Islet of Langerhans (tissue), 1 donor: ENCODE measurements around the gene TSSC4.

Experiments used
- FAIRE-seq: peaks from one replicate; lab custom pipeline; 2011; peaks lifted over from hg19 to GRCh38; lab: Jason Lieb, UNC

The TSSC4 gene

DNA sequence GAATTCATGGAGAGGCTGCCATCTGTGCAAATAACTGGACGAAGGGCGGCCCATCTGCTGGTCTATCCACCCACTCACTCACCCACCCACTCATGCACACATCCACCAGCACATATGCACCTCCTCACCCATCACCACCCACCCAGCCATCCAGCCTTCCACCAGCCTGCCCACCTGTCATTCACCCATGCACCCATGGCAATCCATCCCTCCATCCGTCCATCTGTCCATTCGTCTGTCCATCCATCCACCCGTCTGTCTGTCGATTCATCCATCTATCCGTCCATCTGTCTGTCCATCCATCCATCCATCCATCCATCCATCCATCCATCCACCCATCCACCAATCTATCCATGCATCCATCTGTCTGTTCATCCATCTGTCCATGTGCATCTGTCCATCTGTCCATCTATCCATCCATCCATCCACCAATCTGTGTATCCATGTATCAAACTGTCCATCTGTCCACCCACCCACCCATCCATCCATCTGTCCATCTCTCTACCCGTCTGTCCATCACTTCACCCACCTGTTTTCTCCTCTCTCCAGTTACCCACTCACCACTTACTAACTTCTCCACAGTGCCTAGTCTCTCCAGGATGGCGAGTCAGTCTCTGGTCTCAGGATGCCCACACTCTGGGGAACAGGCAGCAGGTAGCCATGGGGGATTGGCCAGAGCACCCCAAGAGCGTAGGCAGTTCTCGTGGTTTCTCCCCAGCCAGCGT lies 34.9 kb downstream of the TSSC4 start:
- FAIRE-seq, result no peak

DNA sequence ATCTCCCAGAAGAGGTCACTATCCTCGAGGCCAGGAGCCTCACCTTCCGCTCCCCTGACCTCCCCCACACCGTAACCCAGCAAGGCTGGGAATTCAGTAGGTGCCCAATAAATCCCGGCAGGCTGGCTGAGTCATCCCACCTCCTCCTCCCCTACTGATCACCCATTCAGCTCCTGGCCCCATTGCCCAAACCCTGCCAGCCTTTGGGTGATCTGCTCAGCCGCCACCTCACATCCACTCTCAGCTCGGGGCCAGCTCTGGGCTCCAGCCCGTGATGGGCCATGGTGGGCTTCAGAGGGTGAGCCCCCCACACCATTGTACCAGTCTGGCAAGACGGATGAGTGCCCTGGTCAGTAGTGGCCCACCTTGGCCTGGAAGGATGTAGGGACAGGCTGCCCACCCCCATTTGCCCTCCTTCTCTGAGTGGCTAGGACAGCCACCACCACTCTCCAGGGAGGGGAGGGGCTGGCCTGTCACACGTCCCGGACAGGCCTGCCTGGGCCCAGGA lies 35.5 kb downstream of the TSSC4 start:
- no peak for FAIRE-seq

DNA sequence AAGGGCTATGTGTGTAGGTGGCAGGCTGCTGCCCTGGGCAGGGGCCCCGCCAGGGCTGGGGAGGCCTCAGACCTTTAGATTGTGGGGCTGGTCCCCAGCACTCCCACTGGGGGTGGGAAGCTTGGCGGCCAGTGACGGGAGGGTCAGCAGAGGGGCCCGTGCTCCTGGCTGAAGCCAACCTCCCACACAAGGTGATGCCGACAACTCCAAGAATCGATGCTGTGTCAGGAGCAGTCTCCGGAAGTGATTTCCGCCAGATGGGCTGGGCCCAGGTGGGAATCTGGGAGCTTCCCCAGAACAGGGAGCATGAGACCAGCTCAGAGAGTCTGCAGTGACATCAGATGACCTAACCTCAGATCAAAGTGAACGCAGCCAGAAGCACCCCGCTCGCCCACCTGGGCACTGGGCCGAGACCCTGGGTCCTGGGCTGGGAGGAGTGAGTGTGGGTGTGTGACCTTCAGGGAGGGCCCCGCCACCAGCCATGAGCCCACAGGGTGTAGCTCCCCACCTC lies 36.0 kb downstream of the TSSC4 start:
- FAIRE-seq, result no peak

DNA sequence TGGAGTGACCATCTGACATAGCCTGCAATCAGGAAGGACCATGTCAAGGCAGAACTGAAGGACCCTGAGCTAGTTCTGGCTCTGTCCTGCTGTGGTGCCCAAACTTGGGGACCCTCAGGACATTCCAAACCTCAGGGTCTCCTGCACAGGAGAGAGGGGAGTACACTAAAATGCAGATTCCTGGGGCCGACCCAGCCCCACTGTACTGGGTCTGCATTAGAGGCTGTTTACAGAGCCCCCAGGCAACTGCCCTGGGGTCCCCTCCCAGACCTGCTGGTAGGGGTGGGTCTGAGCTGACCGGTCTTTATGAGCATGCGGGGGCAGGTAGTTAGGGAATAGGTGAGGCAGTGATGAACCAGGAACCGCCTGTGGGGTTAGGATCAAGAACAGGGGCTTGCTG lies 37.0 kb downstream of the TSSC4 start:
- FAIRE-seq, result no peak

DNA sequence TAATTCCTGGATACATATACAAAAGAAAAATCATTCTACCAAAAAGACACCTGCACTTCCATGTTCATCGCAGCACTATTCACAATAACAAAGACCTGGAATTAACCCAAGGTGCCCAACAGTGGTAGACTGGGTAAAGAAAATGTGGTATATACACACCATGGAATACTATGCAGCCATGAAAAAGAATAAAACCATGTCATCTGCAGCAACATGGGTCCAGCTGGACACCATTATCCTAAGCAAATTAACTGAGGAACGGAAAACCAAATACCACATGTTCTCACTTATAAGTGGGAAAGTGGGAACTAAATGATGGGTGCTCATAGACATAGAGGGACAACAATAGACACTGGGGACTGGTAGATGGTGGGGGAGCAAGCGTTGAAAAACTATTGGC lies 39.3 kb downstream of the TSSC4 start:
- no peak for FAIRE-seq

DNA sequence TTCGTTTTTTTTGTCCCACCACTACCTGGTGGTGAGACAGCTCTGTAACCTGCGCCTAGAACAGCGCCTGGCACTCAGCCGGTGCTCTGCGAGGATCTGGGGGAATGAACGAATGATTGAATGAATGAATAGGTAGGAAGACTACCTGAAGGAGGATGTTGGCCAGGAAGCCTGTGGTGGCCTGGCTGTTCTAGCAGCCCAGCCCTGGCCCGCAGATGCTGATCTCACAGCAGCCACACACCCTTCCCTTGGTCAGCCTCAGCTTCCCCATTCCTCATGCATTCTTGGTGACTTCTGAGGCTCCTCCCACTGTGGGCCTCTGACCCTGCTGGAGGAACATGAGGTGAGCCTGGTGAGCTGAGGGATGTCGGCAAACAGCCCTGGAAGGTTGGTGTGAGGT lies 40.1 kb downstream of the TSSC4 start:
- no peak for FAIRE-seq

DNA sequence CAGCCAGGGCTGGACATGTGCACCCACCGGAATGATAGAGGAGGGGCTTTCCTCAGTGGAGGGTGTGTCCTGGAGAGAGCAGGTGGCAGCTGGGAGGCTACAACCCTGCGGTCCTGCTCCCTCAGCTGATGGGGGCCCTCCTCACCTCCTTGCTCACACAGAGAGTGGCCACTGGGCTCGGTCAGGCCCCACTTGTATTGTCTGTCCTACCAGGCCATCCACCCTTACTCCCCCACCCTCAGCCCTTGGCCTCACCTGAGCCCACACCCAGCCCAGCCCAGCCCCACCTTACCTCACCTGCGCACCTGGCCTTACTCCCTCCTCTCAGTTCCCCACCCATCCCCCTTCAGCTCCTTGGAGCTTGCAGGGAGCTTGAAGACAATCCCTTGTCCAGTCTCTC lies 40.6 kb downstream of the TSSC4 start:
- FAIRE-seq, result no peak

DNA sequence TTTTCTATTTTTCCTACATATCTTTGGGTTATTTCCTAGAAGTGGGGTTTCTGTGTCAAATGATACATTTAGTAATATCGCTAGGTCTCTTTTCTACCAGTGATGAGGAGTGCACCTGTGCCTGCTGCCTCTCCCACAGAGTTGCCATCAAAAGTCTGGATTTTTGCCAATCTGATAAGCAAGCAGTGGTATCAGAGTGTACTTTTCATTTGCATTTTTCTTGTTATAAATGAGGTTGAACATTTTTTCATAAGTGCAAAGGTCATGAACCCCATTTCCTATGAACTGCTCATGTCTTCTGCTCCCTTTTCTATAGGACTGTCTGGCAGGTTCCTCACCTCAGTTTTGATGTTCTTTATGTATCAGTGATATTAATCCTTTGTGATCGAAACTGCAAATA lies 42.0 kb downstream of the TSSC4 start:
- no peak for FAIRE-seq

DNA sequence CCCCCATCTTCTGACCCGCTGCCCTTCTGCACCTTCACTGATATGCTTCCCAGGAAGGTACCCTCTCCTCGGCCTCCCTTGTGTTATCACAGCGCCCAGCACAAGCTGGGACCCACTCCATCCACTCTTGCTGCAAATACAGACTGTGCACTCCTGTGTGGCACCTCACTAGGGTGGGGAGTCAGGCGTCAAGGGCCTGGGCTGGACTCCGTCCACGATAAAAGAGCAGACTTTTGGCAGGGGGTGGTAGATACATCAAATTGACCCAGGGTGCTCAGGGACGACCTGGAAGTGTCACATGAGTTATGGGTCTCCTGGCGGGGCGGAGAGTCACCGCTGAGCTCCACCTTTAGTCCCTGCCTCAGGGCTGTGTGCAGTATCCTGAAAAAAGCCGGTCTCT lies 42.9 kb downstream of the TSSC4 start:
- FAIRE-seq, result no peak

DNA sequence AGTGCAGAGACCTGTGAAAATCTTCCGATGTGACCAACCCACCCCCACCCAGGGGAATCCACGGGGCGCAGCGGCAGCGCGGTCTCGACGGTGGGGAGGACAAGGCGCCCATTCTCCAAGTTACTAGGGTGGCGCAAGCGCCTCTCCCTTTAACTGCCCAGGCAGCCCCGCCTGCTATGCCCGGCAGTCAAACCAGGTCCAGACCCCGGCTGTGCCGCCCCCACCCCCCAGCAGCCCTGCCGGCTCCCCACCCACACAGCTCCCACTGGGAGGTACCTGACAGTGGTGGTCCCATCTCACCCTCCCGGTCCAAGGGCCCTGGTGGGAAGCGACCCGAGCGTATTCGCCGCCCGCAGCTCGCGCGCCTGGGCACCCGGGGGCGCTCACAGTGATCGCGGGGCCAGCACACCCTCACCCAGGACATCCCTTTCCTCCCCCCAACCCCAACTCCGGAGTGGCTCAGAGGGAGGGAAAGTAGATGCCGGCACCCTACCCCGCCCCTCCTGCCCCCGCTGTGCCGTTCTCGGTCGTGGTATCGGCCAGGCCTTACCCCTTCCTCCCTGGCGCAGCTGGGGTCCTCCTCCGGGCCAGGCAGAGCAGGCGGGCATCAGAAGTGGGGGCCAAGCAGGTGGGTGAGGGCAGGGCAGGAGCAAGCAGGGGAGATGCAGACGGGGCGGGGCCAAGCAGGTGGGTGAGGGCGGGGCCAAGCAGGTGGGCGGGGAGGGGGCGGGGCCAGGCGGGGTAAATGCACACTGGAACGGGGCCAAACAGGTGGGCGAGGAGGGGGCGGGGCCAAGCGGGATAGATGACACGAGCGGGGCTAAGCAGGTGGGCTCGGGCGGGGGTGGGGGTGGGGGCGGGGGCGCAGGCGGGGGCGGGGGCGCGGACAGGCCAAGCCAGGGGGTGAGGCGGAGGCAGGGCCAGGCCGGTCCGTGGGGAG lies 43.6 kb downstream of the TSSC4 start, which contains the start of gene TRPM5:
Gene TRPM5, minus strand, starts transcription at position 634 of the 940 bp plus-strand sequence. CDS start 21,478 bp downstream, outside the sequence.
- no peak for FAIRE-seq

DNA sequence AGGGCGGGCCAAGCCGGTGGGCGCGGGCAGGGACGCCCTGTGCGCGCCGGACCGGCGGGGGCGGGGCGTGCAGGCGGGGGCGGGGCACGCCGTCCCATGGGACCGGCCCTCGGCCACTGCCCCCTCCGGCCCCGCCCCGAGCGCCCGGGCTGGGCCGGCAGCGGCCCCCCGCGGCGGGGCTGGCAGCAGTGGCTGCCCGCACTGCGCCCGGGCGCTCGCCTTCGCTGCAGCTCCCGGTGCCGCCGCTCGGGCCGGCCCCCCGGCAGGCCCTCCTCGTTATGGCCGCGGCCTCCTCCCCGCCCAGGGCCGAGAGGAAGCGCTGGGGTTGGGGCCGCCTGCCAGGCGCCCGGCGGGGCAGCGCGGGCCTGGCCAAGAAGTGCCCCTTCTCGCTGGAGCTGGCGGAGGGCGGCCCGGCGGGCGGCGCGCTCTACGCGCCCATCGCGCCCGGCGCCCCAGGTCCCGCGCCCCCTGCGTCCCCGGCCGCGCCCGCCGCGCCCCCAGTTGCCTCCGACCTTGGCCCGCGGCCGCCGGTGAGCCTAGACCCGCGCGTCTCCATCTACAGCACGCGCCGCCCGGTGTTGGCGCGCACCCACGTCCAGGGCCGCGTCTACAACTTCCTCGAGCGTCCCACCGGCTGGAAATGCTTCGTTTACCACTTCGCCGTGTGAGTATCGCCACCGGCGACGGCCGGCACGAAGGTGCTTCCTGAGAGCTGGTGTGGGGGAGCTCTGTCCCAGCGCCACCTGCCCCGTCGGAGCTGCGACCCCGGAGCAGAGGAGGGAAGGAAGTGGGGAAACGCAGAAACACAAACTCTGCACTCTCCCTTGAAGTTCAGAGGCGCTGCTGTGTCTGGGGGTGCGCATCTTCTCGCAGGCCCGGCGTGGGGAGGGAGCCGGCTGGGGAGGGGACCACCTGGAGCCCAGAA lies 44.5 kb downstream of the TSSC4 start, which contains the start of gene KCNQ1:
Gene KCNQ1, plus strand, starts transcription at position 188 of the 925 bp plus-strand sequence. Its CDS starts 91 bp downstream, at position 279.
- no peak for FAIRE-seq

DNA sequence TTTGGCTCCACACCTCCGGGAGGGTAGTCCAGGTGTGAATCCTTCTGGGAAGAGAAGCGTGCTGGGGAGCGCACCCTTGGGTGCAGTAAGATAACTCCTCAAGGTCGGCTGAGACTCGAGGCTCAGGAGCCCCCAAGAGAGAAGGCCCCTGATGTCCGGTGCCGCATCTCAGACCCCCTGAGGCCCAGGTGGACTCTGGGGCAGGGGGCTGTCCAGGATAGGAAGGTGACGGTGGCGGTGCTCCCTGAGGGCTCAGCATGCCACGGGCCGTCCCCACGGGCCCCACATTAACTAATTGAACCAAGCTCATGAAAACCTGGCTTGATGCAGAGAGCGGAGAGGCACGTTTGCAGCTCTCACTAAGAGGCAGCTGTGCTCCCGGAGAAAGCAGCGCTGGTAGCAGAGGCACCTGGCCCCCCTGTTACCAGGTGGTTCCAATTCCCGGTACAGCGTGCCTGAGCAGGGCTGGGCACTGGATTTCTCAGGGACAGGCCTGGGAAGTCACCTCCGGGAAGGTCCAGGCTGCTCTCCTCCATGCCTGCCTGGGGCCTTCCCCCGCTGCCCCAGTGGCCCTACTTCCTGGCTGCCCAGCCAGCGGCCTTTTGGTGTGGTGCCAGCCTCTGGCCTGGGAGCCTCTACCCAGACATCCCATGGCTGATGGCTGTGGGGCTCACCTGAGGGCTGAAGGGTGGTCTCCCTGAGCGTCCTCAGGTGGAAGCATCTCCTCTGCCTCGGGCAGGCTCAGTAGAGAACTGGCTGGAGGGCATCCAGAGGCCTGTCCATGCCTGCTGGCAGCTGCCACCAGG lies 45.4 kb downstream of the TSSC4 start:
- FAIRE-seq, result no peak

DNA sequence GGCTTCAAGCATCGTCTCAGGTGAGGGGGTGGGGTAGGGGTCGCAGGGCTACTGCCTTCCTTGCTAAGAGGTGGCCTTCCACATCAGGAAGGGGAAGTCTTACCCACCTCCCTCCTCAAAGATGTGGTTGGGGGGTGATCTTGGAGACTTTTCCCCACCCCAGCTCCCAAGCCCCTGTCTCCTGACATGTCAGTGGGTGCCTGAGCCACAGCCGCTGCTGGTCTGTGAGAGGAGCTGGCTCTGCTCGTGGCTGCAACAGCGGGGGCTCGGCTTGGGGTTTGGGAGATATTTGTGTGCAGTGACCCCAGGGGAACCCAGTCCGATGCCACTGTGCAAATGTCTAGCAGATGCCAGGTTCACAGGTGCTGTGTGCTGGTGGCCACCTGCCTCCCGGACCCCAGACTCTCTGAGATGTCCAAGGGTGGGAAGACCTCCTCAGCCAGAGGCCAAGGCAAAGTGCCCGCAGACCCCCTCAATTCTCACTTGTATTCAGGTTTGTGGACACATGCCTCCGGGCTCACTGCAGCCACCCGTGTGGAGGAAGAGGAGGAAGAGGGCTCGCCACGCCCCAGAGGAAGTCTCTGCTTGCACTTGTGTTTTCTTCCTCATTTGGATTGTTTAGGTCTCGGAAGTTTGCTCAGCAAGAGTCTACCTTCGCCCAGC lies 46.2 kb downstream of the TSSC4 start:
- no peak for FAIRE-seq

DNA sequence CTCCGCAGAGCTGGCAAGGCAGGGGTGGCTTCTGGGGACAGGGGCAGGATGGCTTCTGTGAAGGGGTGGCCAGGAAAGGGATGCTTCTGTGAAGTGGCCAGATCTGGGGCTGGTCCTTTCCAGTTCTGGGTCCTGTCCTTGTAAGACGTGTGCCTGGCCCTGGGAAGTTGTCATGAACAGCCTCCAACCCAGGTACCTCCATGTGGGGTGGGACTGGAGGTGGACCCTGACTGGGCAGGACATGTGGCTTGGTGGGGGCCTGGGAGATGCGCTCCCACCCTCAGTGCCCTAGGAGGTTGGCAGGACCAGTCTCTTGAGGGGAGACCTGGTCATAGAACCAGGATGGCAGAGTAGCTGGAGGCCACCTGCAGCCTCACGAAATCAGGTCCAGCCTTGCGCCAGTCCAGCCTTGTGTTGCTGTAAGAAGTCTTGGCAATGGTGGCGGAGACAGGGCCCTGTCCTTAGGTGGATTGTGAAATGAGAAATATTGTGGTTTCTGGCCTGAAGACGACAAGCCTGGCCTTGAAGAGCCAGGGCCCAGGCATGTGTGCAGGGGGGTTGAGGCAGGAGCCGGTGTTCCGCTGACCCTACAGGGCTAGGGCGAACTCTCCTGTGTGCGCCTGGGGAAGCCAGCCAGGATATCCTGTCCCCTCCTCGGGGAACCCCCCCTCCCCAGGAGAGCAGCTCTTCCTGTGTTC lies 46.9 kb downstream of the TSSC4 start:
- no peak for FAIRE-seq

DNA sequence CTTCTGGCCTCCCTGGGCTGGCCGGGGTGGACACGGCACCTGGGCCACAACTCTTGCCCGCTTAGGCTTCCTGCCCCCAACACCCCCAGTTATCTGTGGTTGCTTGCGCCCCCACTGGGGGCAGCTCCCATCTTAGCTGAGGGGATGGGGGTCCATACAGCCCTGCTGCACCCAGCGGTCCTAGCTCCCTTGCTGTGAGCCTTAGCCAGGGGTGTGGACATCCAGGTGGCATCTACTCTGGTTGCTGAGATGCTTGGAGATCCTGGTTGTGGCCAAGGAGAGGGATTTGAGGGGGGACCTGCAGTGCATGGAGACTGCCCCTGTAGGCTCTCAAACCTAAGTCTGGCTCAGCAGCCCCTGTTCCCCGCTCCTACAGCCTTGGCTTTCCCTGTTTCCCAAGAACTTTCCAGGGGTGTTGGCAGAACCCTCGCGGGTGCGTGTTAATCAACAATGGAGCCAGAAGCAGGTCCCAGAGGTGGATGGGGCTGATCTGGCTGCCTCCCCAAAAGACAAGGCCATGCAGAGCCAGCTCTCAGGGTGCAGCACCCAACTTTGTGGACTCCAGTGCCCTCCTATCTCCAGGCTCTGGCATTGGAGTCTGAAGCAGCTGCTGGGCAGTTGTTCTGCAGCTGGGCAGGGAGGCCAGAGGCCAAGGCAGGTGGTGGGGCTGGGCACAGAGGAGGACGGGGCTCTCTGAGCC lies 47.6 kb downstream of the TSSC4 start:
- no peak for FAIRE-seq

DNA sequence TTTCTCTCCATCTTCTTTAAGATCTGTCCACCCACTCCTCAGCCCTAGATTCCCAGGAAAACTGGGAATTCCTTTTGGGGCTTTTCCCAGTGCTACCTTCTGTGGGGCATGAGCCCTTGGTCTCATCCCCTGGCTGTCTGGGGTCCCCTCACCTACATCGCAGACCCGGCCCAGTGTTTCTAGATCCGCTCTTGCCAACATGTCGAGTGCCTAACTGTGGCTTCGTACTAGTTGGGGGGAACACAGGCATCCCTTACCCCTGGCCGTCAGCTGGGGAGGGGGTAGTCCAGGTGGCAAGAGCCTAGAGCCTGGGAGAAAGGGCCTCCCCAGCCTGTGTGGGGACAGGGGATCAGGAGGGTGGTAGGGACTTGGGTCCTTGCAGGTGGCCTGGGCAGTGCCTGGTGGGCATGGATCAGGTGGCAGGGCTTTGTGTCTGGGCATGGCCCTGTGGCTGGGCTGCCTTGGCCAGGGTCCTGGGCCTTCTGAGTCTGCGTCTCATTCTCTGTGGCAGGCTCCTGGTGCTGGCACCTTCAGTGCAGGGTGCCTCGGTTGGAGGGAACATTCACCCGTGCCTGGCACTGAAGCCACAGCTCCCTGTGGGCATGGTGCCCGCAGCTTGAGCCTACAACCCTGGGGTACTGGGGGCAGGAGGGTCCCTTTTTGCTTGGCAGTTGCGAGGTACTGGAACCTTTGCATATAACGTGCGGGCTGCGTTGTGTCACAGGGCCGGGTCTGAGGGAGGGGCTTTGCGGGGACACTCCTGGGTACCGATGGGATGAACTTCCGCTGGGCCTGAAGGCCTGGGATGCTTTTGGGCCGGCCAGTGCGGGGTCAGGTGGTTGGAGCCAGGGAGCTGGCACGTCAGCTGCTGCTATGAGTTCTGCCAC lies 48.4 kb downstream of the TSSC4 start:
- FAIRE-seq, result no peak

DNA sequence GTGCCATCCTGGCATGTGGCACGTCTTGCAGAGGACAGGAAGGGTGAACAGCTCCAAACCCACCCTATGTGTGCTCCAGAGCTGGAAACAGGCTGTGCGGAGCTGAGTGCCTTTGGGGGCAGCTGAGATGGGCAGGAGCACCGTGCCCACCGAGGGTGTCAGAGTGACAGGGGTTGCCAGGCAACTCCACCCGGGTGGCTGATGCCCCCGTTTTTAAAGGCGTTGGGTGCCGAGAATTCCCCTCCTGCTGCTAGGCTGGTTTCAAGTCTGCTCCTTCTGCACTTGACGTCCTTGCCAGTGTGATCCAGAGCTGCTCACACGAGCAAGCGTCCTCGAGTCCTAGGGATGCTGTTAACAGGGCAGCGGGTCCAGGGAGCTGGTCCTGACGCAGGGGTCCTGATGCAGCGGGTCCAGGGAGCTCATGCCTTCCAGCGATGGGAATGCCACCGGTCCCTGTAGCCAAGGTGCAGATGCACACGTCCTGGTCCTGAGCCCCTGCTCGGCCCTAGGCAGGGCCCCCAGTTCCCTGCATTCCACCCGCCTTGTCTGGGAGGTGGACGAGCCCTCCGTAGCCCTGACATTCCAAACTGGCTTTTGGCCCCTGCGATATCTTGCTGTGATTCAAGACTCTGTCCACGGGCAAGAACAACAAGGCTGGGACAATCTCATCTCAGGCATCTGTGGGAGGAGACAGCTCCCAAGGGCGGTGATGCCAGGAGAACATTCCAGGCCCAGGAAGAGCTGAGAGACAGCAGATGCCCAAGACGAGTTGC lies 49.2 kb downstream of the TSSC4 start:
- no peak for FAIRE-seq
